ENCODE data around the gene AFAP1L2.

AFAP1L2 gene

GRCh38 chr10:114399576-114399975, 4.7 kb downstream of the AFAP1L2 start:
- H3K4me3 ChIP-seq (ENCODE audit: low read length), result no peak overlapping the region
- DNase-seq (ENCODE audit: low read depth, low spot score), result no peak
- no peaks in the 10 kb centered on the region for H3K4me1 ChIP-seq (ENCODE audit: control insufficient read depth, insufficient read depth, low read length)
- WGBS (ENCODE audit: insufficient coverage, insufficient read length), result no CpG with 5 or more reads among the region's 6 CpGs
- H3K9me3 ChIP-seq (ENCODE audit: control insufficient read depth, insufficient read depth, low read length), result no peaks in the 10 kb centered on the region
- H3K27me3 ChIP-seq (ENCODE audit: control insufficient read depth, insufficient read depth, low read length), result no peaks in the 10 kb centered on the region; the same call in 1 of the 2 replicates
- no peaks in the 10 kb centered on the region; the same call in 1 of the 2 replicates for H3K36me3 ChIP-seq (ENCODE audit: control insufficient read depth, insufficient read depth, low read length)
- H3K27ac ChIP-seq (ENCODE audit: low read length), result no peak overlapping the region

- WGBS (ENCODE audit: insufficient coverage, insufficient read length), result no CpG with 5 or more reads among the region's 10 CpGs
- Histone ChIP-seq H3K36me3 (ENCODE audit: control insufficient read depth, insufficient read depth, low read length) (no peaks in the 10 kb centered on the region), H3K4me1 (ENCODE audit: control insufficient read depth, insufficient read depth, low read length) (no peaks in the 10 kb centered on the region; the same call in 1 of the 2 replicates), H3K27ac (ENCODE audit: low read length) (no peak overlapping the region), H3K9me3 (ENCODE audit: control insufficient read depth, insufficient read depth, low read length) (no peaks in the 10 kb centered on the region), H3K27me3 (ENCODE audit: control insufficient read depth, insufficient read depth, low read length) (no peaks in the 10 kb centered on the region), H3K4me3 (ENCODE audit: low read length) (no peak overlapping the region)
- DNase-seq (ENCODE audit: low read depth, low spot score), result no peak
Observed at GRCh38 chr10:114398587-114399331, 5.5 kb downstream of the AFAP1L2 start.

- no peaks in the 10 kb centered on the region for H3K27me3 ChIP-seq (ENCODE audit: control insufficient read depth, insufficient read depth, low read length)
- whole genome bisulfite sequencing (ENCODE audit: insufficient coverage, insufficient read length), result no CpG with 5 or more reads among the region's 6 CpGs
- no peak overlapping the region for H3K4me3 ChIP-seq (ENCODE audit: low read length)
- no peak overlapping the region for H3K27ac ChIP-seq (ENCODE audit: low read length)
- no peaks in the 10 kb centered on the region for H3K36me3 ChIP-seq (ENCODE audit: control insufficient read depth, insufficient read depth, low read length)
- H3K9me3 ChIP-seq (ENCODE audit: control insufficient read depth, insufficient read depth, low read length), result no peaks in the 10 kb centered on the region
- no peak for DNase-seq (ENCODE audit: low read depth, low spot score)
- peaks cover 2% of the 10 kb centered on the region; the same call in 1 of the 2 replicates for H3K4me1 ChIP-seq (ENCODE audit: control insufficient read depth, insufficient read depth, low read length)
Observed at GRCh38 chr10:114397651-114398145, 6.6 kb downstream of the AFAP1L2 start.

GRCh38 chr10:114396464-114396863, 7.8 kb downstream of the AFAP1L2 start:
- Histone ChIP-seq H3K4me1 (ENCODE audit: control insufficient read depth, insufficient read depth, low read length) (peaks cover 2% of the 10 kb centered on the region; the same call in 1 of the 2 replicates), H3K36me3 (ENCODE audit: control insufficient read depth, insufficient read depth, low read length) (no peaks in the 10 kb centered on the region), H3K4me3 (ENCODE audit: low read length) (no peak overlapping the region), H3K27ac (ENCODE audit: low read length) (no peak overlapping the region), H3K27me3 (ENCODE audit: control insufficient read depth, insufficient read depth, low read length) (no peaks in the 10 kb centered on the region), H3K9me3 (ENCODE audit: control insufficient read depth, insufficient read depth, low read length) (no peaks in the 10 kb centered on the region)
- WGBS (ENCODE audit: insufficient coverage, insufficient read length), result no CpG with 5 or more reads among the region's 2 CpGs
- no peak for DNase-seq (ENCODE audit: low read depth, low spot score)

GRCh38 chr10:114395366-114396022, 8.8 kb downstream of the AFAP1L2 start:
- no CpG with 5 or more reads among the region's 6 CpGs for WGBS (ENCODE audit: insufficient coverage, insufficient read length)
- Histone ChIP-seq H3K9me3 (ENCODE audit: control insufficient read depth, insufficient read depth, low read length) (no peaks in the 10 kb centered on the region), H3K4me1 (ENCODE audit: control insufficient read depth, insufficient read depth, low read length) (peaks cover 2% of the 10 kb centered on the region; the same call in 1 of the 2 replicates), H3K27ac (ENCODE audit: low read length) (no peak overlapping the region), H3K4me3 (ENCODE audit: low read length) (no peak overlapping the region), H3K27me3 (ENCODE audit: control insufficient read depth, insufficient read depth, low read length) (no peaks in the 10 kb centered on the region), H3K36me3 (ENCODE audit: control insufficient read depth, insufficient read depth, low read length) (no peaks in the 10 kb centered on the region)
- no peak for DNase-seq (ENCODE audit: low read depth, low spot score)

- no CpG with 5 or more reads among the region's 6 CpGs for WGBS (ENCODE audit: insufficient coverage, insufficient read length)
- Histone ChIP-seq H3K36me3 (ENCODE audit: control insufficient read depth, insufficient read depth, low read length) (no peaks in the 10 kb centered on the region), H3K27me3 (ENCODE audit: control insufficient read depth, insufficient read depth, low read length) (no peaks in the 10 kb centered on the region), H3K4me3 (ENCODE audit: low read length) (no peak overlapping the region), H3K4me1 (ENCODE audit: control insufficient read depth, insufficient read depth, low read length) (peaks cover 2% of the 10 kb centered on the region; the same call in 1 of the 2 replicates), H3K27ac (ENCODE audit: low read length) (no peak overlapping the region), H3K9me3 (ENCODE audit: control insufficient read depth, insufficient read depth, low read length) (no peaks in the 10 kb centered on the region)
- no peak for DNase-seq (ENCODE audit: low read depth, low spot score)
Observed at GRCh38 chr10:114394531-114394930, 9.8 kb downstream of the AFAP1L2 start.

- H3K27me3 ChIP-seq (ENCODE audit: control insufficient read depth, insufficient read depth, low read length), result no peaks in the 10 kb centered on the region
- no peaks in the 10 kb centered on the region for H3K9me3 ChIP-seq (ENCODE audit: control insufficient read depth, insufficient read depth, low read length)
- no CpG with 5 or more reads among the region's 7 CpGs for WGBS (ENCODE audit: insufficient coverage, insufficient read length)
- peaks cover 2% of the 10 kb centered on the region; the same call in 1 of the 2 replicates for H3K4me1 ChIP-seq (ENCODE audit: control insufficient read depth, insufficient read depth, low read length)
- no peak overlapping the region for H3K4me3 ChIP-seq (ENCODE audit: low read length)
- H3K27ac ChIP-seq (ENCODE audit: low read length), result no peak overlapping the region
- no peak for DNase-seq (ENCODE audit: low read depth, low spot score)
- H3K36me3 ChIP-seq (ENCODE audit: control insufficient read depth, insufficient read depth, low read length), result no peaks in the 10 kb centered on the region
Observed at GRCh38 chr10:114393886-114394285, 10.4 kb downstream of the AFAP1L2 start.

- no peaks in the 10 kb centered on the region for H3K27me3 ChIP-seq (ENCODE audit: control insufficient read depth, insufficient read depth, low read length)
- H3K36me3 ChIP-seq (ENCODE audit: control insufficient read depth, insufficient read depth, low read length), result no peaks in the 10 kb centered on the region
- no peaks in the 10 kb centered on the region for H3K9me3 ChIP-seq (ENCODE audit: control insufficient read depth, insufficient read depth, low read length)
- no peak for DNase-seq (ENCODE audit: low read depth, low spot score)
- no CpG with 5 or more reads among the region's 11 CpGs for WGBS (ENCODE audit: insufficient coverage, insufficient read length)
- H3K27ac ChIP-seq (ENCODE audit: low read length), result no peak overlapping the region
- H3K4me1 ChIP-seq (ENCODE audit: control insufficient read depth, insufficient read depth, low read length), result peaks cover 2% of the 10 kb centered on the region; the same call in 1 of the 2 replicates
- no peak overlapping the region for H3K4me3 ChIP-seq (ENCODE audit: low read length)
Observed at GRCh38 chr10:114393482-114393881, 10.8 kb downstream of the AFAP1L2 start.

- H3K27me3 ChIP-seq (ENCODE audit: control insufficient read depth, insufficient read depth, low read length), result no peaks in the 10 kb centered on the region
- WGBS (ENCODE audit: insufficient coverage, insufficient read length), result no CpG with 5 or more reads among the region's 5 CpGs
- peaks cover 2% of the 10 kb centered on the region; the same call in 1 of the 2 replicates for H3K4me1 ChIP-seq (ENCODE audit: control insufficient read depth, insufficient read depth, low read length)
- no peaks in the 10 kb centered on the region for H3K9me3 ChIP-seq (ENCODE audit: control insufficient read depth, insufficient read depth, low read length)
- no peaks in the 10 kb centered on the region for H3K36me3 ChIP-seq (ENCODE audit: control insufficient read depth, insufficient read depth, low read length)
- no peak overlapping the region for H3K4me3 ChIP-seq (ENCODE audit: low read length)
- DNase-seq (ENCODE audit: low read depth, low spot score), result no peak
- no peak overlapping the region for H3K27ac ChIP-seq (ENCODE audit: low read length)
Observed at GRCh38 chr10:114392112-114392835, 12.0 kb downstream of the AFAP1L2 start.

GRCh38 chr10:114391599-114391998, 12.7 kb downstream of the AFAP1L2 start:
- Histone ChIP-seq H3K27me3 (ENCODE audit: control insufficient read depth, insufficient read depth, low read length) (no peaks in the 10 kb centered on the region), H3K4me3 (ENCODE audit: low read length) (no peak overlapping the region), H3K27ac (ENCODE audit: low read length) (no peak overlapping the region), H3K9me3 (ENCODE audit: control insufficient read depth, insufficient read depth, low read length) (no peaks in the 10 kb centered on the region), H3K36me3 (ENCODE audit: control insufficient read depth, insufficient read depth, low read length) (no peaks in the 10 kb centered on the region), H3K4me1 (ENCODE audit: control insufficient read depth, insufficient read depth, low read length) (peaks cover 2% of the 10 kb centered on the region; the same call in 1 of the 2 replicates)
- WGBS (ENCODE audit: insufficient coverage, insufficient read length), result no CpG with 5 or more reads among the region's 5 CpGs
- DNase-seq (ENCODE audit: low read depth, low spot score), result no peak

Measured in iPS DF 6.9 (cell line).